ENCODE results near the gene LCE4A. TPM values are rescaled to one million over a fixed set of nuclear protein-coding genes. Genes with fewer than 3 reads are reported as not detected.
"Not testable (repeated sequence)": the region's sequence is repeated elsewhere in the genome, so short reads cannot be mapped to it uniquely, and the experiment has no call there.

The LCE4A gene
- total RNA-seq: not detected

- no peaks in the 10 kb centered on the region for H3K9me3 ChIP-seq
- no peak for DNase-seq (ENCODE audit: low spot score in 2 of 2)
These were observed at the start of gene LCE4A for GRCh38 chr1:152707860-152708259. Gene LCE4A (plus strand): TSS chr1:152708160. CDS start chr1:152709076, 916 bp downstream.

GRCh38 chr1:152658649-152659048 lies 49.3 kb upstream of the LCE4A start:
- no peaks in the 10 kb centered on the region for H3K4me1 ChIP-seq
- 90 to 96% methylated on average over 3 of the region's 3 CpGs for WGBS, 2 donors
- H3K4me3 ChIP-seq: no peak overlapping the region
- DNase-seq (ENCODE audit: low spot score in 2 of 2): no peak
- no peaks in the 10 kb centered on the region for H3K36me3 ChIP-seq
- H3K27ac ChIP-seq: no peak overlapping the region
- H3K27me3 ChIP-seq: no peaks in the 10 kb centered on the region
- no peaks in the 10 kb centered on the region for H3K9me3 ChIP-seq
- TF ChIP-seq CTCF (IDR thresholded peaks at IDR 0.05): no peak
- TF ChIP-seq POLR2A (IDR thresholded peaks at IDR 0.05): no peak
- no peak for TF ChIP-seq EP300 (IDR thresholded peaks at IDR 0.05)

More at GRCh38 chr1:152707860-152708259, at the start of gene LCE4A:
- Histone ChIP-seq H3K27ac (no peak within 1 kb of the TSS), H3K4me3 (no peak within 1 kb of the TSS), H3K4me1 (no peaks in the 10 kb centered on the region), H3K27me3 (no peaks in the 10 kb centered on the region), H3K36me3 (no peaks in the 10 kb centered on the region)
- TF ChIP-seq POLR2A (IDR thresholded peaks at IDR 0.05) (no peak), CTCF (IDR thresholded peaks at IDR 0.05) (no peak), EP300 (IDR thresholded peaks at IDR 0.05) (no peak)
- WGBS, 2 donors: 57 to 79% methylated on average over 2 of the region's 2 CpGs

GRCh38 chr1:152663098-152663497 lies 44.9 kb upstream of the LCE4A start, which contains the start of gene LCE2D:
Gene LCE2D (plus strand): TSS chr1:152663380. CDS start chr1:152664106, 726 bp downstream.
- no peak for DNase-seq (ENCODE audit: low spot score in 2 of 2)
- Histone ChIP-seq H3K27me3 (no peaks in the 10 kb centered on the region), H3K4me3 (no peak within 1 kb of the TSS), H3K4me1 (no peaks in the 10 kb centered on the region), H3K27ac (no peak within 1 kb of the TSS), H3K36me3 (no peaks in the 10 kb centered on the region), H3K9me3 (no peaks in the 10 kb centered on the region)
- no peak for TF ChIP-seq CTCF (IDR thresholded peaks at IDR 0.05)
- no peak for TF ChIP-seq POLR2A (IDR thresholded peaks at IDR 0.05)
- no peak for TF ChIP-seq EP300 (IDR thresholded peaks at IDR 0.05)
- 69 to 76% methylated on average over 3 of the region's 3 CpGs for WGBS, 2 donors

DNA sequence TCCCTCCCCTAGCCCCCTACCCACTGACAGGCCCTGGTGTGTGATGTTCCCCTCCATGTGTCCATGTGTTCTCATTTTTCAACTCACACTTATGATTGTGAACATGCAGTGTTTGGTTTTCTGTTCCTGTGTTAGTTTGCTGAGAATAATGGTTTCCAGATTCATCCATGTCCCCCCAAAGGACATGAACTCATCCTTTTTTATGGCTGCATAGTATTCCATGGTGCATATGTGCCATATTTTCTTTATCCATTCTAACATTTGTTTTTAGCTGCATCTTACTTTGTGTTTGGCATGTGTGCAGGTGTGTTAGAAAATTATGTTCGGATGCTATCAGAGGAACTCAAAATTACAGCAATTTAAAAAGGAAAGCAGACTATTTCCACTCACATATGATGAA lies 41.8 kb upstream of the LCE4A start:
- H3K9me3 ChIP-seq; H3K36me3 ChIP-seq; H3K4me1 ChIP-seq; H3K27me3 ChIP-seq; DNase-seq (ENCODE audit: low spot score in 2 of 2); H3K4me3 ChIP-seq; H3K27ac ChIP-seq: not testable (repeated sequence)
- 86 to 92% methylated on average over 1 of the region's 1 CpG for WGBS, 2 donors

DNA sequence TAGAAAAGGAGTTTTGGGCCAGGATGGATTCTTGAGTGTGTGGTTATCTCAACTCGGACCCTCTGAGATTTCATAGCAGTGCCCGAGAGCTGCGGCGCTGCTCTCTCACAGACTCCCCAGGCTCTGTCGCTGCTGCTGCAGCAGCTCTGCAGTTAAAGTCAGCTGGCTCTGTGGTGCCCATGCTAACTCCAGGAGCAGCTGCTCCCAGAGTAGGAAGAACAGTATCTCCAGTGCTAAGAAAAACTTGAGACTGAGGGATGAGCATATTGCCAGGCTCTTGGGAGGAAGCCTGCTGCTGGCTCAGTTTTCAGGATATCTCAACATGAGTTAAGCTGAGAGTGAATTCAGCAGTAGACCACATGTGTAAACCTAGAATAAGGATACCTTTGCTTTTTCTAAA lies 40.3 kb upstream of the LCE4A start:
- no peak for DNase-seq (ENCODE audit: low spot score in 2 of 2)
- H3K4me1 ChIP-seq: no peaks in the 10 kb centered on the region
- WGBS, 2 donors: 88 to 93% methylated on average over 5 of the region's 5 CpGs
- no peaks in the 10 kb centered on the region for H3K27me3 ChIP-seq
- no peaks in the 10 kb centered on the region for H3K9me3 ChIP-seq
- H3K27ac ChIP-seq: no peak overlapping the region
- H3K4me3 ChIP-seq: no peak overlapping the region
- H3K36me3 ChIP-seq: no peaks in the 10 kb centered on the region
- TF ChIP-seq EP300 (IDR thresholded peaks at IDR 0.05) (no peak), POLR2A (IDR thresholded peaks at IDR 0.05) (no peak), CTCF (IDR thresholded peaks at IDR 0.05) (no peak)

- 38 to 55% methylated on average over 2 of the region's 2 CpGs for WGBS, 2 donors
These were observed 34.9 kb upstream of the LCE4A start for GRCh38 chr1:152673016-152673415.

GRCh38 chr1:152674983-152675382 lies 33.0 kb upstream of the LCE4A start, which contains the start of gene LCE2C:
Gene LCE2C (plus strand): TSS chr1:152675279. CDS start chr1:152676016, 737 bp downstream.
- not testable (repeated sequence) for H3K9me3 ChIP-seq; DNase-seq (ENCODE audit: low spot score in 2 of 2); H3K27ac ChIP-seq; H3K4me3 ChIP-seq; H3K4me1 ChIP-seq; H3K36me3 ChIP-seq; H3K27me3 ChIP-seq
- WGBS, 2 donors: 55 to 80% methylated on average over 3 of the region's 3 CpGs

More at GRCh38 chr1:152673016-152673415, 34.9 kb upstream of the LCE4A start:
- no peak for DNase-seq (ENCODE audit: low spot score in 2 of 2)
- Histone ChIP-seq H3K9me3 (no peaks in the 10 kb centered on the region), H3K4me1 (no peaks in the 10 kb centered on the region), H3K4me3 (no peak overlapping the region), H3K27ac (no peak overlapping the region), H3K36me3 (no peaks in the 10 kb centered on the region), H3K27me3 (no peaks in the 10 kb centered on the region)
- TF ChIP-seq EP300 (IDR thresholded peaks at IDR 0.05): no peak
- TF ChIP-seq CTCF (IDR thresholded peaks at IDR 0.05): no peak
- TF ChIP-seq POLR2A (IDR thresholded peaks at IDR 0.05): no peak

Measured in tibial nerve (tissue), 4 donors.